Measurements from ENCODE around the gene MEGF11.

The MEGF11 gene

GRCh38 chr15:65851981-65852380 lies 401.6 kb downstream of the MEGF11 start:
- no peak overlapping the region for H3K4me3 ChIP-seq (ENCODE audit: low read depth, low read length, poor library complexity, severe bottlenecking)
- H3K79me2 ChIP-seq (ENCODE audit: insufficient read depth, low read length): no peaks in the 10 kb centered on the region
- TF ChIP-seq EZH2 (IDR thresholded peaks at IDR 0.05; ENCODE audit: borderline replicate concordance, low read length): no peak
- TF ChIP-seq CTCF (IDR thresholded peaks at IDR 0.05; ENCODE audit: low read length): no peak
- no peaks in the 10 kb centered on the region for H3K27me3 ChIP-seq (ENCODE audit: insufficient read depth, low read length)
- no peaks in the 10 kb centered on the region for H3F3A ChIP-seq (ENCODE audit: insufficient read depth, low read length)
- H3K4me1 ChIP-seq (ENCODE audit: insufficient read depth, low read length, severe bottlenecking): peaks cover 12% of the 10 kb centered on the region
- H3K9me3 ChIP-seq (ENCODE audit: low read length): no peaks in the 10 kb centered on the region
- H4K20me1 ChIP-seq (ENCODE audit: insufficient read depth, low read length): no peaks in the 10 kb centered on the region
- no peak overlapping the region for H3K9ac ChIP-seq (ENCODE audit: low read length)
- no peak overlapping the region for H2AFZ ChIP-seq (ENCODE audit: low read length)
- H3K36me3 ChIP-seq (ENCODE audit: insufficient read depth, low read length): no peaks in the 10 kb centered on the region
- H3K9me2 ChIP-seq (ENCODE audit: low read depth, low read length): no peaks in the 10 kb centered on the region
- no peak overlapping the region for H3K4me2 ChIP-seq (ENCODE audit: low read length)
- H3K27ac ChIP-seq (ENCODE audit: low read depth, low read length, poor library complexity, severe bottlenecking): no peak overlapping the region

GRCh38 chr15:65847989-65848388 lies 405.6 kb downstream of the MEGF11 start:
- H3K27me3 ChIP-seq (ENCODE audit: insufficient read depth, low read length): no peaks in the 10 kb centered on the region
- no peak overlapping the region for H2AFZ ChIP-seq (ENCODE audit: low read length)
- no peak for TF ChIP-seq CTCF (IDR thresholded peaks at IDR 0.05; ENCODE audit: low read length)
- TF ChIP-seq EZH2 (IDR thresholded peaks at IDR 0.05; ENCODE audit: borderline replicate concordance, low read length): no peak
- H3K9me2 ChIP-seq (ENCODE audit: low read depth, low read length): no peaks in the 10 kb centered on the region
- H4K20me1 ChIP-seq (ENCODE audit: insufficient read depth, low read length): no peaks in the 10 kb centered on the region
- no peaks in the 10 kb centered on the region for H3K36me3 ChIP-seq (ENCODE audit: insufficient read depth, low read length)
- no peak overlapping the region for H3K4me2 ChIP-seq (ENCODE audit: low read length)
- H3K4me3 ChIP-seq (ENCODE audit: low read depth, low read length, poor library complexity, severe bottlenecking): no peak overlapping the region
- no peak overlapping the region for H3K27ac ChIP-seq (ENCODE audit: low read depth, low read length, poor library complexity, severe bottlenecking)
- H3K4me1 ChIP-seq (ENCODE audit: insufficient read depth, low read length, severe bottlenecking): no peaks in the 10 kb centered on the region
- no peak overlapping the region for H3K9ac ChIP-seq (ENCODE audit: low read length)
- H3F3A ChIP-seq (ENCODE audit: insufficient read depth, low read length): no peaks in the 10 kb centered on the region
- H3K79me2 ChIP-seq (ENCODE audit: insufficient read depth, low read length): no peaks in the 10 kb centered on the region
- no peaks in the 10 kb centered on the region for H3K9me3 ChIP-seq (ENCODE audit: low read length)

DNA sequence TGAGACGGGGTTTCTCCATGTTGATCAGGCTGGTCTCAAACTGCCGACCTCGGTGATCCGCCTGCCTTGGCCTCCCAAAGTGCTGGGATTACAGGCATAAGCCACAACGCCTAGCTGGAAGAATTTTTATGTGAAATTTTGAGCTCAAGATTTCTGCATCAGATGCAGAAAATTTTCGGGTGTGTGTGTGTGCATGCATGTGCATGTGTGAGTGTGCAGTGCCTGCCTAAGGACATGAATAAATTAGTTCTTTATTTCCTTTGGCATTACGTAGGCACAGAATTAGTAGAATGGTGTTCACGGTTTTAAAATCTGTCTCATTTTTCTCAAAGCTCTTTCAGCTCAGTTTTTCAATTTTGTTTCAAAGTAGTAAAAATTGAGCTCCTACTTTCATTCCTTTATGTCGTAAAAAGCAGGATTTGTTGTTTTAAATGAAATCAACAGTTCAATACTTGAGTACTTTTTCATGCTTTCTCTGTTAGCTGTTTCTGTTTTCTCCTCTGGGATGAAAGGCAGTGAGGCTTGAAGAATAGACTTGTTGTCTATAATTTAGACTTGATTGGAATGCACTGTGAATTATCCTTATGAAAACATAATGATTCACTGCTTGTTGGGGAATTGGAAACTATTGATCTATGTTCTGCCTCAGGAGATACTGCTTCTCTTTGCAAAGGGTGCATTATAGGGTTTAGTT lies 407.6 kb downstream of the MEGF11 start:
- H3K9me2 ChIP-seq (ENCODE audit: low read depth, low read length): no peaks in the 10 kb centered on the region
- no peak overlapping the region for H2AFZ ChIP-seq (ENCODE audit: low read length)
- no peaks in the 10 kb centered on the region for H3K4me1 ChIP-seq (ENCODE audit: insufficient read depth, low read length, severe bottlenecking)
- H4K20me1 ChIP-seq (ENCODE audit: insufficient read depth, low read length): no peaks in the 10 kb centered on the region
- no peaks in the 10 kb centered on the region for H3K27me3 ChIP-seq (ENCODE audit: insufficient read depth, low read length)
- no peak overlapping the region for H3K4me2 ChIP-seq (ENCODE audit: low read length)
- H3K79me2 ChIP-seq (ENCODE audit: insufficient read depth, low read length): no peaks in the 10 kb centered on the region
- H3K9me3 ChIP-seq (ENCODE audit: low read length): no peaks in the 10 kb centered on the region
- H3K36me3 ChIP-seq (ENCODE audit: insufficient read depth, low read length): no peaks in the 10 kb centered on the region
- H3K9ac ChIP-seq (ENCODE audit: low read length): no peak overlapping the region
- TF ChIP-seq CTCF (IDR thresholded peaks at IDR 0.05; ENCODE audit: low read length) (no peak), EZH2 (IDR thresholded peaks at IDR 0.05; ENCODE audit: borderline replicate concordance, low read length) (no peak)
- no peaks in the 10 kb centered on the region for H3F3A ChIP-seq (ENCODE audit: insufficient read depth, low read length)
- H3K27ac ChIP-seq (ENCODE audit: low read depth, low read length, poor library complexity, severe bottlenecking): no peak overlapping the region
- no peak overlapping the region for H3K4me3 ChIP-seq (ENCODE audit: low read depth, low read length, poor library complexity, severe bottlenecking)
